Left forelimb (tissue), 1 donor: ENCODE data around the gene LAMP1.
"Not testable (repeated sequence)": the region's sequence is repeated elsewhere in the genome, so short reads cannot be mapped to it uniquely, and the experiment has no call there.

Experiments used
- DNase-seq: peaks from one replicate; pipeline ENCODE4 v3.0.0-alpha.2; 2018; ENCODE audit warnings: low spot score

LAMP1 gene

GRCh38 chr13:113296823-113297369, at the start of gene LAMP1:
Gene LAMP1, plus strand, starts transcription at chr13:113297239. Its CDS starts 196 bp downstream, at chr13:113297435.
- DNase-seq, result peak; percentile 100

DNA sequence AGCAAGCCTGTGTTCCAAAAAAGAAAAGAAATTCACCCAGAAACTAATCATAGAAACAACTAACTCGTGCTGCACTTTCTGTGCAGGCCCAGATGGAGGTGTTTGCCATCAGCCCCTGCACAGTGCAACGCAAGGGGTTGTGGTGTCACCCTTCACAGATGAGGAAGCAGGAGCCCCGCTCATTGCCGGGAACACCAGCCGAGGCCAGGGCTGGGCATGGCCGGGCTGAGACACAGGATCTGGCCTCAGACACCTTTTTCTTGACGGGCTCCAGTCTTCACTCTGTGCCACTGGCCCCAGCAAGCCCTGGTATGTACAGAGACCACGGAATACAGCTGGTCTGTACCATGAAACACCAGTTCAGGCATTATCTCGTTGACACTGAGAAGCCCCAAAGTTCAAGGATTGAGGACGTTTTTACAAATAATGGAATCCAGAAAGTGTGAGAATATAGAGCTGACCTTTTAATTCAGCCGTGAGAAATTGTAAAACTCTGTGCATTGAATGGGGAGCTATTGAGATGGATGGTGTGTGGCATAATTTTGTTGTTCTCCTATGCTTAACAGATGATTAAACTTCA, 44.4 kb upstream of the LAMP1 start:
- no peak for DNase-seq

- DNase-seq, result not testable (repeated sequence)
Observed at GRCh38 chr13:113257908-113258307, 39.1 kb upstream of the LAMP1 start.

DNA sequence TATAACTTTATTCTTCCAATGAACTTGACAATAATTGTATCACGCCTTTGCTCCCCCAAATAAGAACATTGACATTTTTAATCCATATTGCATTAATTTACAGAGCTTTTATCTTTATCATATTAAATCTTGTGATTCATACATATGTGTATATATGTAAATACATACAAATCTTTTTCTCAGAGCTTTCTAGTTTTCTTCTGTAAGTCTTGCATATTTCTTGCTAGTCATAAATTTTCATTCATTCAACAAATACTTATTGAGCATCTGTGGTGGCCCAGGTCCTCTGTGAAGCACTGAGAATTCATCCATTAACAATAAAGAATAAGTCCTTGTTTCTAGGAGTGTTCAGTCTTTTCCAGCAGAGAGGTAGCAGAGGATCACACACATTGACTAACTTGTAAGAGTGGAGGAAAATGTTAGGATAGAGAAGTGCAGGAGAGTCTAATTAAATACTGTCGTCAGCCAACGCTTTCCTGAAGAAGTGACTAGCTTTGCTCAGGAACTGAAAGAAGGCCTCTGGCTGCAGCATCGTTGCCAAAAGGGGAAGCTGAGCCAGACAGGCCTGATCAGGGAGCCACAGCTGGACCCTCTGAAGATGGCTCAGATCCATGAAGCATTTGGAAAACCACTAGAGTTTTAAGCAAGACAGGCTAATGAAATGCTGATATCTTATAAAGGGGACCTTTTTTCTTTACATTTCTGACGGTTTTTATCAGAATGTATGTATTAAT, 38.6 kb upstream of the LAMP1 start:
- no peak for DNase-seq

GRCh38 chr13:113260996-113261395, 36.0 kb upstream of the LAMP1 start:
- no peak for DNase-seq

GRCh38 chr13:113263016-113263415, 34.0 kb upstream of the LAMP1 start:
- not testable (repeated sequence) for DNase-seq

DNA sequence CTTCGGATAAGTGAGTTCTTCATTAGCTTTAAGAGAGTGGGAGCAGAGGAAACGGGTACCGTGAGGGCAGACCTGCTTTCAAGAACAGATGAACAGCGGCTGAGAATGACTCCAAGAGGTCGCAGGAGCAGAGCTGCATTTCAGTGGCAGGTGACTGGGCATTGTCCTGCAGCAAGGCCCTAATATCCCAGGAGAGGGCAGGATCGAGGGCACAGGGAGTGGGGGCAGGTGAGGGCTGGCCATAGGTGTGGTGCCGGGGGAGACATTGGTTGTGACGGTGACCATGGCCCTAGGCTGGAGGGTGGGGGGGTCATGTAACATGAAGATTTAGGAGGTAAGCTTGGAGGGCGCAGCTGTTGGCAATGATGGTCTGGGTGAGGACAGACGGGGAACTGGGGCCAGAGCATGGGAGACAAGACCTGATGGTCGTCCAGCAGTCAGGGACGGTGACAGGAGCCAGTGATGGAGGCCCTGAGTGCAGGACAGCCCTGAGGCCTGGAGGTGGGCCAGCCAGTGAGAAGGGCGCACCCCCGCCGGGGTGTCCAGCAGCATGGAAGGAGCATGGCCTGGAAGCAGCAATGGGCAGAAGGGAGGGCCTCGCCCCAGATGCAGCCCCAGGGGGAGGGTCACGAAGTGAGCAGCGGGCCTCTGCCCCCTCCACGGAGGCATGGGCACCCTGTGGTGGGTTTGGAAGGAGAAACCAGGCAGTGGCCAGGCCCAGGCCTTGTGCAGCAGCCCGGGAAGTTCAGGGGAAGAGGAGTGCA, 29.2 kb upstream of the LAMP1 start:
- DNase-seq, result no peak

GRCh38 chr13:113272031-113272430, 25.0 kb upstream of the LAMP1 start:
- DNase-seq, result no peak

- no peak for DNase-seq
Observed at GRCh38 chr13:113272701-113273181, 24.3 kb upstream of the LAMP1 start.

- DNase-seq, result no peak
Observed at GRCh38 chr13:113273321-113273720, 23.7 kb upstream of the LAMP1 start.

DNA sequence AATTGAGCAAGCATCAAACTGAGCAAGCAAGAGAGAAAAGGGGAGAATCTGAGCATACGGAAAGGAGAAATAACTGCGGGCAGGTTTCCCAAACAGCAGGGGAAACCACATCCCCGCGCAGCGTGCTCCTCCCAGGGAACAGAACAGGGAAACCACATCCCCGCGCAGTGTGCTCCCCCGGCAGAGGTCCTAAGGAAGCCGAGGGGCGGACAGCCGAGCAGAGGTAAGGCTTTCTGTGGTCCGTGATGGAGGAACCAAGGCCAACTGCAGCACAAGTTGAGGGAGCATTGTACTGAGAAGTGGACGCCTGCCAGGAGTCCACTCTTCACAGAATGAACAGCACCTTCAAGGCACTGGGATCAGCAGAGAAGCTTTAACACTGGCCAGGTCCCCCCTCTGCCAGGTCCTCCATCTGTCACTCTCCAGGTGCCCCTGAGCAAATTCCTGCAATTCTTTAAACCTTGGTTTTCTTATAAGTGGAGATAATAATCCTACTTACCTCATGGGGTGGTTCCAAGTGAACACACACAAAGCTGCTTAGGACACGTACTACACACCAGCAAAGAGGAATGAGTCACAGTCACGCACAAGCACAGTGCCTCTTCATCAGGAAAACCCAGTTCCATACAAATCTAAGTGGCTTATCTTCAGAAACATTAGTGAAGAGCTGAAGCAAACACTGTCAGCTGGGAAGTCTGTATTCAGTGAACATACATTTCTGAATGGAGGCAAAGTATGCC, 23.0 kb upstream of the LAMP1 start:
- DNase-seq, result no peak

DNA sequence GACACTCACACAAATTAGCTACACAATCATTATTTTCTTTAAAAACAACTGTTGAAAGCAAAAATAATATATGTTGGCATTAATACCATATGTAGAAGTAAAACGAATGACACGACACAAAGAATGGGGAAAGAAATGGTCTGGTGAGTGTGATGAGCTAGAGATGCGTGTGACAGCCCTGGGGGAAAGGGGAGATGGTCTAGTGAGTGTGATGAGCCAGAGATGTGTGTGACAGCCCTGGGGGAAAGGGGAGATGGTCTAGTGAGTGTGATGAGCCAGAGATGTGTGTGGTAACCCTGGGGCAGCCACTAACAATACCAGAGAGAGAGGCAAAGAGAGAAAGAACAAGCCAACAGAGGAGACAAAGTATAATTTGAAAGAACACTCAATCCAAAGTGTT, 22.3 kb upstream of the LAMP1 start:
- DNase-seq, result no peak

DNA sequence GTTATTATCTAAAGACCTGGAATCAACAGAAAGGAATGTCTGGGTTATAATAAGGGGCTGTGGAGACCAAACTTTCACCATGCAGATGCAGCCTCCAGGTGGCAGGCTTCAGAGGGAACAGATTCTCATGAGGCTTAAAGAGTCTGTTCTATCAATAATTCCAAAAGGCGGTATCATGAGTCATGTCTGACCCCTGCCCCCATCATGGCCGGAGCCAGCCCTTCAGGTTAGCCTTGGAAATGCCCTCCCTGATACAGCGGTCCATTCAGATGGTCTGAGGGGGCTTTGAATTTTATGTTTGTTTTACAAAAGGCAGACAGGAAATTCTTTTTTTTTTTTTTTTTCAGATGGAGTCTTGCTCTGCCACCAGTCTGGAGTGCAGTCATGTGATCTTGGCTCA, 21.7 kb upstream of the LAMP1 start:
- DNase-seq, result no peak

DNA sequence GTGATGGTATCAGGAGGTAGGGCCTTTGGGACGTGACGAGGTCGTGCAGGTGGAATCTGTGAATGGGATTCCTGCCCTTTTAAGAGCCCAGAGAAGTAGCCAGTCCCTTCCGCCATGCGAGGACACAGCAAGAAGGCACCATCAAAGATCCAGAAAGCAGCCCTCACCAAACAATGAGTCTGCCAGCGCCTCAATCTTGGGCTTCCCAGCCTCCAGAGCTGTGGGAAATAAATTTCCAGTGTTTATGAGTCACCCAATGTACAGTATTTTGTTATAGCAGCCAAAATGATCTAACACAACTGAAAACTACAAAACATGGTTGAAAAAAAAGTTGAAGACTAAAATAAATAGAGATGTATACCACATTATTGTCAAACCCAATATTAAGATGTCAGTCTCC, 16.9 kb upstream of the LAMP1 start:
- no peak for DNase-seq

GRCh38 chr13:113283904-113284303, 13.1 kb upstream of the LAMP1 start:
- DNase-seq, result no peak

DNA sequence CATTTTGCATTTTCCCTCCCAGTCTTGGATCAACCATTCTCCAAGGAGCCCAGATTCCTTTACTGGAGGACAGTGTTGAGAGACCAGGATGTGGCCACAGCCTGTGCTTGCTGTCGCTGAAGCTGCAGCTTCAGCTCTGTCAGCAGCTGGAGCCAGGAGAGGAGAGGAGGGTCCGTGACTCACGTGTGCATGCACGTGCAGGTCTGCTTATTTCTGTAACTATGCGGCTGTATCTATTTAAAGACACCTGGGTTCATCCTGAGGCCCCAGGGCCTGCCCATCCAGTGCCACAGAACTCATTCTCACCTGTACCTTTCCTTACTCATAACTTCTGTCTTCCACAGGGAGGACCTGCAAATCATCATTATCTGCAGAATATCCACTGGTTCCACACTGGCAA, 8.2 kb upstream of the LAMP1 start:
- no peak for DNase-seq

GRCh38 chr13:113291129-113291528, 5.9 kb upstream of the LAMP1 start:
- DNase-seq, result no peak

DNA sequence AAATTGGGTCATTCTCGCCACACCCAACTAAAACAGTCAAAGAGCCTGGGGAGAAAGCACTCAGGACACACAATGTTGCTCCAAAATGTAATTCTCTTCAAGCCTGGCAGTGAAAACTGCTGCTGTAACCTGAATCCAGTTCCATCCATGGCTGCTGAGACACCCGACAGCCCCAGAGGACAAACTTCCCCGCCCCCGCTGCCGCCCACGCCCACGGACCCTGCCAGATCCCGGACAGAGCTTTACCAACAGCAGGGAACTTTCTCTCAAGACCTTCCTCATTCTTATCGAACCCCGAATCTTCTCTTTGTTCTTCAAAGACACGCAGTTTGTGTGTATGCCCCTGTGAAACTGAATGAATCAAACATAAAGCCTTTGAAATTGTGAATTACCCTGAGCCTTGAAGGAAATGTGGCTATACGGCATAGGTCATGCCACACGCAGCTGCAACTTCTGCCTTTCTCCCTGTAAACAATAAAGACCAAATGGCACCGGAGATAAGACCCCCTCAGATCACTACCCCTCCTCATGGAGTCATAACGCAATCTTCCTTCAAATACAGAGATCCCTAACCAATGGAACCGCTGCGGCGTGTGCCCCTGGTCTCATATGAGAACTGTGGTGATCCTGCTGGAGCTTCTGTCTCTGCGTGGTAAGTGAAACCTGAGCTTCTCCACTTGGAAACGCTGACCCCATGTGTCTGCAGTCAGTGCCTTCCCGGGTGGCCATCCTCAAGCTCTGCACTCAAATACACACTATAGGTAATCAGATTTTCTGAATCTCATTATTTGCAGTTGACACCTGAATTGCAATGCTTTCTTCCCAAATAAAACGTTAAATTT, 4.8 kb upstream of the LAMP1 start:
- no peak for DNase-seq

GRCh38 chr13:113293686-113294085, 3.4 kb upstream of the LAMP1 start:
- DNase-seq, result no peak

GRCh38 chr13:113295776-113296175, 1.3 kb upstream of the LAMP1 start:
- DNase-seq, result no peak
